Cardiac fibroblast (primary cell): ENCODE measurements around the gene DDX23.
"Not testable (repeated sequence)": the region's sequence is repeated elsewhere in the genome, so short reads cannot be mapped to it uniquely, and the experiment has no call there.

ENCODE experiments used
- DNase-seq, 2 donors: peaks; one replicate each; pipeline versions ENCODE4 v3.0.0 to v3.0.0-alpha.2; 2010; ENCODE audit warnings: low read depth in 2 of 2
- H3K4me3 ChIP-seq, 2 donors: replicated peaks in 1 of 2; 1 replicate in 1 of 2; 2 replicates in 1 of 2; pipeline ENCODE4 v1.5.1; 2011; ENCODE audit warnings: low read depth in 2 of 2, low read length in 2 of 2, mild to moderate bottlenecking in 2 of 2, moderate library complexity in 1 of 2
- TF ChIP-seq, protein P1 (sequence below): IDR thresholded peaks from one replicate; pipeline ENCODE4 v1.5.1; 2011; ENCODE audit warnings: low read depth, mild to moderate bottlenecking, low read length, inconsistent platforms

DDX23 gene

DNA sequence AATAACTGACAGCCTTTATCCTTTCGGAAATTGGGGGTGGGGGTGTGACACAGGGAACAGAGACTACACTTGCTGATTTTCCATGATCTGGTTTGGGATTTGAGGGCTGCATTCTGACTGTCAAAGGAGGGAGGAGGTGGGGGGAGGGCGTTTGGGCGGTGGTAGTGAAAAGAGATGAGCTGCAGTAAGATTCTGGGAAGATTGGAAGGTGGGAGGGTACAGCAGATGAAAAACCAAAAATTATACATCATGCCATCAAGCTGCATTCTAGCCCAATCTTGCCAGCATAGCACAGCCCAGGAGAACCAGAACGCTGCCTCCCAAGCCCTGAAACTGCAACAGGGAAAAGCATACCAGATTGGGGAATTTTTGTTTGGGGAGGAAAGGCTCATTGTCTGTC is 11.3 kb upstream of the DDX23 start:
- DNase-seq = no peak
- H3K4me3 ChIP-seq = no peak overlapping the region
- TF ChIP-seq, protein P1, sequence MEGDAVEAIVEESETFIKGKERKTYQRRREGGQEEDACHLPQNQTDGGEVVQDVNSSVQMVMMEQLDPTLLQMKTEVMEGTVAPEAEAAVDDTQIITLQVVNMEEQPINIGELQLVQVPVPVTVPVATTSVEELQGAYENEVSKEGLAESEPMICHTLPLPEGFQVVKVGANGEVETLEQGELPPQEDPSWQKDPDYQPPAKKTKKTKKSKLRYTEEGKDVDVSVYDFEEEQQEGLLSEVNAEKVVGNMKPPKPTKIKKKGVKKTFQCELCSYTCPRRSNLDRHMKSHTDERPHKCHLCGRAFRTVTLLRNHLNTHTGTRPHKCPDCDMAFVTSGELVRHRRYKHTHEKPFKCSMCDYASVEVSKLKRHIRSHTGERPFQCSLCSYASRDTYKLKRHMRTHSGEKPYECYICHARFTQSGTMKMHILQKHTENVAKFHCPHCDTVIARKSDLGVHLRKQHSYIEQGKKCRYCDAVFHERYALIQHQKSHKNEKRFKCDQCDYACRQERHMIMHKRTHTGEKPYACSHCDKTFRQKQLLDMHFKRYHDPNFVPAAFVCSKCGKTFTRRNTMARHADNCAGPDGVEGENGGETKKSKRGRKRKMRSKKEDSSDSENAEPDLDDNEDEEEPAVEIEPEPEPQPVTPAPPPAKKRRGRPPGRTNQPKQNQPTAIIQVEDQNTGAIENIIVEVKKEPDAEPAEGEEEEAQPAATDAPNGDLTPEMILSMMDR = no peak

DNA sequence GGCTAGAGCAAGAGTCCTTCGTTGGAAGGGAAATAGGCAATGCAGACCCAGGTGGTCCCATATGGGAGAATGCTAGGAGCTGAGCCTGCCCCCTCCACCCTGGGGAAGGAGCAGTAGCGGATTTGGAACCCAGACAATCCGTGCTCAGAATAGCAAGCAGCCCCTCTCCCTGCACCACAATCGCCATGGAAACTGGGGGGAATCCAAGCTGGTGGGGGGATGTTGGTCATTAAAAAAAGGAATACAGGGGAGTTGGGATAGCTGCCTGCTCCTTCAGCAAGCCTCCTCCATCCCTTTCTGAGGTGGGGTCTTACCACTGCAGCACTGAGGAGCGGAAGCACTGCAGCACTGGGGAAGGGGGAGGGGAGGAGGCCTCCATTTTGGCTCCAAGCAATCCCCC is 10.8 kb upstream of the DDX23 start:
- TF ChIP-seq, protein P1 = no peak
- no peak overlapping the region for H3K4me3 ChIP-seq

DNA sequence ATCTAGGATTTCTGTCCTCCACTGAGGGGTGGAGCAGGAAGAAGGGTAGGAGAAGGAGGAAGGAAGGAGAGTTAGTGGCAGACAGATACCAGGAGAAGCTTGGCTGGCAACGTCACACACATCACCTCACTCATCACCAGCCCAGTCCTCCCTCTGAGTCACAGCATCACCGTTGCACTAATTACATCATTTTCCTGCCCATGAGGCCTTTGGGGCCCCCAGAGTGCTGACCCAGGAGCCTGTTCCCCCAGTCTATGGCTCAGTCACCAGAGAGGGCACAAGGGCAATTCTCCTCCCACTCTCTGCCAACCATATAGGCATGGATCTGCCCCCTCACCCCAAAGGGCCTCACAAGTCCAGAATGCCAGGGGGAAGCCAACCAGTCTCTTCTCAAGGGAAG is 9.1 kb upstream of the DDX23 start:
- TF ChIP-seq, protein P1 = no peak
- DNase-seq = no peak
- no peak overlapping the region for H3K4me3 ChIP-seq

More for the DNA sequence above, 10.8 kb upstream of the DDX23 start:
- no peak for DNase-seq

DNA sequence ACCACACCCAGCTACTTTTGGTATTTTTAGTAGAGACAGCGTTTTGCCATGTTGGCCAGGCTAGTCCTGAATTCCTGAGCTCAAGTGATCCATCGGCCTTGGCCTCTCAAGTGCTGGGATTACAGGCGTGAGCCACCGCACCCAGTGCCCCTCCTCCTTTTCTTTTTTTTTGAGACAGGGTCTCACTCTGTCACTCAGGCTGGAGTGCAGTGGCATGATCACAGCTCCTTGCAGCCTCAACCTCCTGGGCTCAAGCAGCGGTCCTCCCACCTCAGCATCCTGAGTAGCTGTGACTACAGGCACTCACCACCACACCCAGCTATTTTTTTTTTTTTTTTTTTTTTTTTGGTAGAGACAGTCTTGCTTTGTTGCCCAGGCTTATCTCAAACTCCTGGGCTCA is 8.3 kb upstream of the DDX23 start:
- H3K4me3 ChIP-seq, DNase-seq: not testable (repeated sequence)

DNA sequence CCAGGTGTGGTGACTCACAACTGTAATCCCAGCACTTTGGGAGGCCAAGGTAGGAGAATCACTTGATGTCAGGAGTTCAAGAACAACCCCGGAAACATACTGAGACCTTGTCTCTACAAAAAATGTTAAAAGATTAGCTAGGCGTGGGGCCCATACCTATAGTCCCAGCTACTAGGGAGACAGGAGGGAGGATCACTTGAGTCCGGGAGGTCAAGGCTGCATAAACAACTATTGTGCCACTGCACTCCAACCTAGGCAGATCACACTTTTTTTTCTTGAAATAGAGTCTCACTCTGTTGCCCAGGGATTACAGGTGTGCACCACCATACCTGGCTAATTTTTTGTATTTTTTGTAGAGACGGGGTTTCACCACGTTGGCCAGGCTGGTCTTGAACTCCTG is 7.6 kb upstream of the DDX23 start:
- H3K4me3 ChIP-seq = no peak overlapping the region
- TF ChIP-seq, protein P1 = no peak
- no peak for DNase-seq

DNA sequence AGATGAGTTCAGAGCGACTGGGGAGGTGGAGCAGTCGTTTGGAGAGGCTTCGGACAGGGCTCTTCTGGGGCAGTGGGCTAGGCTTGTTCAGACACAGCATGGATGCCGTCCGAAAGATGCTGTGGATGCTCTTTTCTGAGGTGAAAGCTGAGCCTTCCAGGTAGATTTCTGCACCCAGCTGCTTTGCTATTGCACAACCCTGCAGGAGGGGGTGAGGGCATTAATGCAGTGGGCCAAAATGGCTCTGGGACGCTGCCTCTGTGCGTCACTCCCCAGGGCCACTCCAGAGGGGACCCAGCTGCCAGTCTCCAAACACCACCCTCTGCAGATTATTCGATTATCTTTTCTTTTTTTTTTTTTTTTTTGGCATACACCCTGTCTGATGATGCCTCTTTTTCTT is 6.1 kb upstream of the DDX23 start:
- H3K4me3 ChIP-seq = no peak overlapping the region
- TF ChIP-seq, protein P1 = no peak
- no peak for DNase-seq

DNA sequence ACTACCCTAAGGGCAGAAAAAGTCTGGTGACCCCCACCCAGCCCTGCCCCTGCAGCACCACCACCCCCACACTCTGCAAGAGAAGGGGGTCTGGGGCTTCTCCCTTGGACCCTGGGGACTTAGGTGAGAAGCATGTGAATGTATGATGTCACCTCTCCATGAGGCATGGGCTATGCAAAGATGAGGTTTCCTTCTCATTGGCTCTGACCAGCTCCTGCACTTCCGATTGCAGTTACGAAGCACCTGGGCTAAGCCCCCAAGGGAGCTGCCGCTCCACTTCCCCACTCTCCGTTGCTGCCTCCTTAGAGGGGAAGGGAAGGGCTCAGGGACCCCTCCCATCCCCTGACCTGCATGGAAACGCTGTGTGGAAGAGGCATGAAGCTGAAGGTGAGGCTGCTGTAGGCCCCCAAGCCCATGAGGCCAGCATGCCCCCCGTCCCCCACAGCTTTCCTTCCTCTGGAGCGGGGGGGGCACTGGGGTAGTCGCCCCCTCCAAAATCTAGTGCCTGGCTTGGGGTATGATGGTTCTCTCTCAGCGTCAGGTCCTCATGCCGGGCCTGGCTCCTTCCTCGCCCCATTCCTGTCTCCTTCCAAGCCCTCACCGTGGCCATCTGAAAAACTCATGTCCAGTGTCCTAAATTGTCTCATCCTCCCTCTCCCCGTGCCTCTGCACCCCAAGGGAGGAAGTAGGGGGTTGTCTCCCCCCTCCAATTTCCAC is 5.5 kb upstream of the DDX23 start:
- H3K4me3 ChIP-seq = no peak overlapping the region
- TF ChIP-seq, protein P1 = no peak

More for the DNA sequence above, 5.5 kb upstream of the DDX23 start:
- DNase-seq = no peak
